ENCODE measurements around the gene ANKMY1.

The ANKMY1 gene

DNA sequence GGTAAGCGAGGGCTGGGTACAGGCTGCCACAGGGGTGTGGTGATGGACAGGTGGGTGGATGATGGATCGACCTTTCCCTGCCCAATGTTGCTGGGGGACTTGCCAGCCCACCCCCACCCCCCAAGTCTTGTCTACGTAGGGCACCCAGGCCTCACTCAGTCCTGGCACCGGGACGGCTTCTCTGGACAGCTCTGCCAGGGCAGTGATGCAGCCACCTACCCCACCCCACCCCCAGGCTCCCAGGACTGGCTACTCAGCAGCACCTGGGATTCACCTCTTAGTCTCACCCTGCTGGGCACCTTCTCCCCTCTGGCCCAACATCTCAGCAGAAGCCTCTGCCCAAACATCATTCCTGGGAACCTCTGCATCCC lies 55.7 kb downstream of the ANKMY1 start:
- Histone ChIP-seq H3K4me3 (replicated peaks; ENCODE audit: insufficient read depth, low read length) (no peak overlapping the region), H3K27me3 (ENCODE audit: insufficient read depth, poor library complexity, severe bottlenecking) (no peaks in the 10 kb centered on the region), H3K27ac (replicated peaks) (no peak overlapping the region)
- no peak for DNase-seq (ENCODE audit: low read depth in 1 of 2, low spot score in 1 of 2)
- no peak for TF ChIP-seq SPI1 (IDR thresholded peaks at IDR 0.05; ENCODE audit: borderline replicate concordance, low read depth)
- TF ChIP-seq, protein P1, sequence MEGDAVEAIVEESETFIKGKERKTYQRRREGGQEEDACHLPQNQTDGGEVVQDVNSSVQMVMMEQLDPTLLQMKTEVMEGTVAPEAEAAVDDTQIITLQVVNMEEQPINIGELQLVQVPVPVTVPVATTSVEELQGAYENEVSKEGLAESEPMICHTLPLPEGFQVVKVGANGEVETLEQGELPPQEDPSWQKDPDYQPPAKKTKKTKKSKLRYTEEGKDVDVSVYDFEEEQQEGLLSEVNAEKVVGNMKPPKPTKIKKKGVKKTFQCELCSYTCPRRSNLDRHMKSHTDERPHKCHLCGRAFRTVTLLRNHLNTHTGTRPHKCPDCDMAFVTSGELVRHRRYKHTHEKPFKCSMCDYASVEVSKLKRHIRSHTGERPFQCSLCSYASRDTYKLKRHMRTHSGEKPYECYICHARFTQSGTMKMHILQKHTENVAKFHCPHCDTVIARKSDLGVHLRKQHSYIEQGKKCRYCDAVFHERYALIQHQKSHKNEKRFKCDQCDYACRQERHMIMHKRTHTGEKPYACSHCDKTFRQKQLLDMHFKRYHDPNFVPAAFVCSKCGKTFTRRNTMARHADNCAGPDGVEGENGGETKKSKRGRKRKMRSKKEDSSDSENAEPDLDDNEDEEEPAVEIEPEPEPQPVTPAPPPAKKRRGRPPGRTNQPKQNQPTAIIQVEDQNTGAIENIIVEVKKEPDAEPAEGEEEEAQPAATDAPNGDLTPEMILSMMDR (IDR thresholded peaks at IDR 0.05; ENCODE audit: insufficient read depth, low read length) = no peak
- no peak for TF ChIP-seq POLR2AphosphoS5 (IDR thresholded peaks at IDR 0.05; ENCODE audit: low read depth)
- TF ChIP-seq GABPA (IDR thresholded peaks at IDR 0.05; ENCODE audit: low read depth) = no peak
- TF ChIP-seq, protein P2, sequence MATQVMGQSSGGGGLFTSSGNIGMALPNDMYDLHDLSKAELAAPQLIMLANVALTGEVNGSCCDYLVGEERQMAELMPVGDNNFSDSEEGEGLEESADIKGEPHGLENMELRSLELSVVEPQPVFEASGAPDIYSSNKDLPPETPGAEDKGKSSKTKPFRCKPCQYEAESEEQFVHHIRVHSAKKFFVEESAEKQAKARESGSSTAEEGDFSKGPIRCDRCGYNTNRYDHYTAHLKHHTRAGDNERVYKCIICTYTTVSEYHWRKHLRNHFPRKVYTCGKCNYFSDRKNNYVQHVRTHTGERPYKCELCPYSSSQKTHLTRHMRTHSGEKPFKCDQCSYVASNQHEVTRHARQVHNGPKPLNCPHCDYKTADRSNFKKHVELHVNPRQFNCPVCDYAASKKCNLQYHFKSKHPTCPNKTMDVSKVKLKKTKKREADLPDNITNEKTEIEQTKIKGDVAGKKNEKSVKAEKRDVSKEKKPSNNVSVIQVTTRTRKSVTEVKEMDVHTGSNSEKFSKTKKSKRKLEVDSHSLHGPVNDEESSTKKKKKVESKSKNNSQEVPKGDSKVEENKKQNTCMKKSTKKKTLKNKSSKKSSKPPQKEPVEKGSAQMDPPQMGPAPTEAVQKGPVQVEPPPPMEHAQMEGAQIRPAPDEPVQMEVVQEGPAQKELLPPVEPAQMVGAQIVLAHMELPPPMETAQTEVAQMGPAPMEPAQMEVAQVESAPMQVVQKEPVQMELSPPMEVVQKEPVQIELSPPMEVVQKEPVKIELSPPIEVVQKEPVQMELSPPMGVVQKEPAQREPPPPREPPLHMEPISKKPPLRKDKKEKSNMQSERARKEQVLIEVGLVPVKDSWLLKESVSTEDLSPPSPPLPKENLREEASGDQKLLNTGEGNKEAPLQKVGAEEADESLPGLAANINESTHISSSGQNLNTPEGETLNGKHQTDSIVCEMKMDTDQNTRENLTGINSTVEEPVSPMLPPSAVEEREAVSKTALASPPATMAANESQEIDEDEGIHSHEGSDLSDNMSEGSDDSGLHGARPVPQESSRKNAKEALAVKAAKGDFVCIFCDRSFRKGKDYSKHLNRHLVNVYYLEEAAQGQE (IDR thresholded peaks at IDR 0.05; ENCODE audit: insufficient replicate concordance, low read depth) = no peak

DNA sequence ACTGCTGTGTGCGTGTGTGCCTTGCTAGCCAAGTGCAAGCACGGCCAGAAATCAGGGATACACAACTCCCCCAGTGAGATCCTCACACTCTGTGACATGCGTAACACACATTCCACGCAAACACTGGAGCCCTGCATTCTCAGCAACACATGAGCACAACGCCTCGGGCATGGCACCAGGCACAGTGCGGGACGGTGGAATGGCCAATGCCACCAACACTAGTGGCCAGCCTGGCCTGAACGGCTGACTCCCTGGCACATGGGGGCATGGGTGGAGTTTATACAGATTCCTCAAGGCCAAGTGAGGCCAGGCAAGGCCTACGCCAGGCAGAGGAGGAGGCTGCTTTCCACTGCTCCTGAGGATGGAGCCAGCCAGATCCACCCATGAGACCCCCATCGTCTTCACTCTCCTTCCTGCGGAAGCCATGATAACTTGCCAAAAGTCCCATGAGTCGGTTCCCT lies 56.2 kb downstream of the ANKMY1 start:
- Histone ChIP-seq H3K27me3 (ENCODE audit: insufficient read depth, poor library complexity, severe bottlenecking) (no peaks in the 10 kb centered on the region), H3K4me3 (replicated peaks; ENCODE audit: insufficient read depth, low read length) (no peak overlapping the region), H3K27ac (replicated peaks) (no peak overlapping the region)
- TF ChIP-seq POLR2AphosphoS5 (IDR thresholded peaks at IDR 0.05; ENCODE audit: low read depth) (no peak), GABPA (IDR thresholded peaks at IDR 0.05; ENCODE audit: low read depth) (no peak)
- TF ChIP-seq, protein P1 (IDR thresholded peaks at IDR 0.05; ENCODE audit: insufficient read depth, low read length) = no peak
- TF ChIP-seq, protein P2 (IDR thresholded peaks at IDR 0.05; ENCODE audit: insufficient replicate concordance, low read depth) = no peak
- DNase-seq (ENCODE audit: low read depth in 1 of 2, low spot score in 1 of 2) = no peak

DNA sequence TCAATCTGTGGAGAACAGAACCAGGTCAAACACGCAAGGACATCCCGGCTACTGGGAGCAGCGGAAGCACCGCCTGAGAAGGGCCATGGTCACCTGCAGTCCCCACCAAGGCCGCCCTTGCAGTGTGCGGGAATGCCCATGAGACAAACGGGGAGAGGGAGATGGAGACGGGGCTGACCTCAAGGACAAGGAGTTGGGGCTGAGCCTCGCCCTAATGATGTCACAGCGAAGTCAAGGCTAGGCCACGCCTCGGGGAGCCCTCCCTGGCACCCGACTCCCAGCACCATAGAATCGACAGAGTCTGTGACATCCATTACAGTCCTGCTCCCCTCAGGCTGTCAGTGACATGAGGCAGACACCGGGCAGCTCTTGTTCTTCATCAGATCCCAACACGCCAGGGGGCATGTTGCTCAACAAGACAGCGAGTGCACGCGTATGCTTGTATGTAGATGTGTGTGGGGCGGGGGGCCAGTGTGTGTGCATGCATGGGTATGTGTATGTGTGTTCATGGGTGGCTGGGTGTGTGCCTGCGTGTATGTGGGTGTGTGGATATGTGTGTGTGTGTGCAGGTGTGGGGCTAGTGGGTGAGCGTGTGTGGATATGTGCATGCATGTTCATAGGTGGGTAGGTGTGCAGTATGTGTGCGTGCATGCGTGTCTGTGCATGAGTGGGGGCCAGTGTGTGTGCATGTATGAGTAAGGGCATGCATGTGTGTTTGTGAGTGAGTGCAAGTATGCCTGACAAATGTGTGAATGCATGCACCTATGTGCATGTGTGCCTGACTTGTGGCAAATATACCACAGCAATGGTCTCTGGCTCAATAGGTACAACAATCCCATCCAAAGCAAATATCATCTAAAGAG lies 57.0 kb downstream of the ANKMY1 start:
- TF ChIP-seq POLR2AphosphoS5 (IDR thresholded peaks at IDR 0.05; ENCODE audit: low read depth) (no peak), GABPA (IDR thresholded peaks at IDR 0.05; ENCODE audit: low read depth) (no peak), SPI1 (IDR thresholded peaks at IDR 0.05; ENCODE audit: borderline replicate concordance, low read depth) (no peak)
- TF ChIP-seq, protein P1 (IDR thresholded peaks at IDR 0.05; ENCODE audit: insufficient read depth, low read length) = no peak
- TF ChIP-seq, protein P2 (IDR thresholded peaks at IDR 0.05; ENCODE audit: insufficient replicate concordance, low read depth) = no peak
- H3K4me3 ChIP-seq (replicated peaks; ENCODE audit: insufficient read depth, low read length) = no peak overlapping the region
- no peak overlapping the region for H3K27ac ChIP-seq (replicated peaks)
- no peak for DNase-seq (ENCODE audit: low read depth in 1 of 2, low spot score in 1 of 2)
- H3K27me3 ChIP-seq (ENCODE audit: insufficient read depth, poor library complexity, severe bottlenecking) = no peaks in the 10 kb centered on the region
